ENCODE data around the gene FOXL3. TPM values are rescaled to one million over a fixed set of nuclear protein-coding genes. Genes with fewer than 3 reads are reported as not detected.
"Not testable (repeated sequence)": the region's sequence is repeated elsewhere in the genome, so short reads cannot be mapped to it uniquely, and the experiment has no call there.

The FOXL3 gene
- total RNA-seq (2014; rRNA removed; shearing (Covaris generic)): not detected in 2 replicates

DNA sequence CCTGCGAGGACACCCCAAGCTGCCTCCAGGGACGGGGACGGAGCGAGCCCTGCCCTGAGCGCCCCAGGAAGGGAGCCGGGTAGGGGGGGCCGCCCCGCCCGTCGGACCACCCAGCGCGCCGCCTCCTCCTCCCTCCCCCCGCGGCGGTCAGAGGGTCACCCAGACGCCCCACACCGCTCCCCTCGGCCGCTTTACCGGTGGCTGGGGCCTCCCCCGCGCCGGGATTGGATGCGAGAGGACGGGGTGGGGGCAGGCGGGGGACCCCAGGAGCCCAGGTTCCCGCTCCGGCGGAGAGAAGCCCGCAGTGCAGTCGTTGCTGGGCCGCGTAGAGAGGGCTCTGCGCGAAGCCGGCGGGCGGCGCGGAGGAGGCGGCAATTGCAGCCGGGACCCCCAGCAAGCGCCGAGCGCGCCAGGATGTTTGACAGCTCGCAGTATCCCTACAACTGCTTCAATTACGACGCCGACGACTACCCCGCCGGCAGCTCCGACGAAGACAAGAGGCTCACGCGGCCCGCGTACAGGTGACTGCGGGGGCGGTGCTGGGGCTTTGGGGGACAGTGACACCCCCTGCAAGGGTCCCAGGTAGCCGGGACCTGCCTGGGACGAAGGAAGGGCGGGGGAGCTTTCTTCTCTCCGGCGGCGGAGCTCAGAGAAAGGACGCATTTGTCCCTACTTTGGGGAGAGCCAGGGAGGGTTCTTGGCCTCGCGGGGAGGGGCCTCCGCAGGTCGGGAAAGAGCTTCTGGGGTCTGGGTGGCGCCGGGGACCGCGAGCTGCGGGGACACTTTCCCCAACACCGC, at the start of gene FOXL3:
Gene FOXL3 (plus strand): TSS at position 415 of the 798 bp plus-strand sequence. CDS start 0 bp downstream, at position 415.
- DNase-seq (ENCODE audit: low read depth): no peak

DNA sequence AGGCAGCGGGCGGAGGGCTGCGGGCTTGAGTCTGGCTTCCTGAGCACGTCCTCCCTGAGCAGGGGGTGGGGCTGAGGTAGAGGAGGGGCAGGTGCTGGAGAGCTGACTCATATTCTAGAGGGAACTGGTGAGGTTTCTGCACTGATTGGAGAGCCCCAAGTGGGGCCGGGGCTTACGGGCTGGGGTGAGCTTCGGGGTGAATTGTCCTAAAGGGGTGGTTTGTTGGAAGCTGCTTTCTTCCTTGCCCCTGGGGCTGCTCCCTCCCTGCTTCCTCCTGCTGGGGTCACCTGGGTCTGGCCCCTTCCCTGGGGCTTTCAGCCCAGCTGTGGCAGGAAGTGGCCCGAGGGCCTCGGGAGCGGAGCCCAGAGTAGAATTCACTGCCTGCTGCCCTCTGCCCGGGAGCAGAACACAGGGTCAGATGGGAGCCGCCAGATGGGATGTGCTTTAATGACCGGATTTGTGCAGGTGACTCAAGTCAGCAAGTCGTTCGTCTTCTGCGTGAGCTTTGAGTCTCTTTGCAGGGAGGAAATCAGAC, 49.0 kb upstream of the FOXL3 start:
- no peak for DNase-seq (ENCODE audit: low read depth)

DNA sequence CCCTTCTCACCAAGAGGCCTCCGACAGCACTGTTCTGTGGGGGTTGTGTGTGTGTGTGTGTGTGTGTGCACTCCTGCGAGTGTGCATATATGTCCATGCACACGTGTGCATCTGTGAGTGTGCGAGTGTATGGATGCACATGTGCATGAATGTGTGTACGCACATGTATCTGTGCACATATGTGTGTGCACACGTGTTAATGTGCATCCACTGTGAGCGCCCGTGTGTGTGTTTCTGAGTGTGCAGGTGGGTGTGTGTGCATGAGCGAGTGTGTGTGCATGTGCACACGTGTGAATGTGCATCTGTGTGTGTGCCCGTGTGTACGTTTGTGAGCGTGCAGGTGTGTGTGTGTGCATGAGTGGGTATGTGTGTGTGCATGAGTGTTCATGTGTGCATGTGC, 48.5 kb upstream of the FOXL3 start:
- DNase-seq (ENCODE audit: low read depth): no peak

DNA sequence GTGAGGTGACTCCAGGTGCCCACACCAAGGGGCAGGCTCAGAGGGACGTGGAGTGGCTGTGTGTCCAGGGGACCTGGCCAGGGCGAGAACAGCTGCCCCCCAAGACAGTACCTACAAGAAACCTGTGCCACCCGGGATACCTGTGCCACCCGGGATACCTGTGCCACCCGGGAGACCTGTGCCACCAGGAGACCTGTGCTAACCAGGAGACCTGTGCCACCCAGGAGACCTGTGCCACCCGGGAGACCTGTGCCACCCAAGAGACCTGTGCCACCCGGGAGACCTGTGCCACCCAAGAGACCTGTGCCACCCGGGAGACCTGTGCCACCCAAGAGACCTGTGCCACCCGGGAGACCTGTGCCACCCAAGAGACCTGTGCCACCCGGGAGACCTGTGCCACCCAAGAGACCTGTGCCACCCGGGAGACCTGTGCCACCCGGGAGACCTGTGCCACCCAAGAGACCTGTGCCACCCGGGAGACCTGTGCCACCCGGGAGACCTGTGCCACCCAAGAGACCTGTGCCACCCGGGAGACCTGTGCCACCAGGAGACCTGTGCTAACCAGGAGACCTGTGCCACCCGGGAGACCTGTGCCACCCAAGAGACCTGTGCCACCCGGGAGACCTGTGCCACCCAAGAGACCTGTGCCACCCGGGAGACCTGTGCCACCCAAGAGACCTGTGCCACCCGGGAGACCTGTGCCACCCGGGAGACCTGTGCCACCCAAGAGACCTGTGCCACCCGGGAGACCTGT, 47.0 kb upstream of the FOXL3 start:
- DNase-seq (ENCODE audit: low read depth): not testable (repeated sequence)

DNA sequence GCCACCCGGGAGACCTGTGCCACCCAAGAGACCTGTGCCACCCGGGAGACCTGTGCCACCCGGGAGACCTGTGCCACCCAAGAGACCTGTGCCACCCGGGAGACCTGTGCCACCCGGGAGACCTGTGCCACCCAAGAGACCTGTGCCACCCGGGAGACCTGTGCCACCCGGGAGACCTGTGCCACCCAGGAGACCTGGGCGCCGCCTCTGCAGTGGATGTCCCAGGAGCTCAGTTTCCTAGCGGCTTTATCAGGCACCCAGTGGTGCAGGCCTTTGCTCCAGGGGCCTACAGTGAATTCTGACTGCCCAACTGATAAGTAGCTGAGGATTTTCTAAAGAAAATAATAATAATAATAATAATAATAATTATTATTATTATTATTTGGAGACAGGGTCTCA, 46.4 kb upstream of the FOXL3 start:
- DNase-seq (ENCODE audit: low read depth): not testable (repeated sequence)

DNA sequence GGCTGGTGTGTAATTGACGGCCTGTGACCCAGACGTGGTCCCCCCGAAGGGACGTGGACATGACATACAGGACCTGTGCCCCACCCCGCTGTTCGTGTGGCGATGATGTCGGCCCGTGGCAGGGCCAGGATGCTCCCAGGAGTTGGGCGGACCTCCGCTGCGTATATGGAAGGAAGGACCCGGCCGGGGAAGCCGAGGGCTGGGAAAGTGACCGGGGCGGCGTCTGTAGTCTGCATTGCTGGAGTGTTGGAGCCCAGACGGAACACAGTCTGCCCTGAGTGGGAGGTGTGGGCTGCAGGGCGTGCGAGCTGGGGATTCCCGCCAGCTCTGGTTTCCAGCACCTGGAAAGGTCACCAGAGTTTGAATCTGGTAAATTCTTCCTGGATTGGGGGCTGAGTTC, 45.0 kb upstream of the FOXL3 start:
- no peak for DNase-seq (ENCODE audit: low read depth)

DNA sequence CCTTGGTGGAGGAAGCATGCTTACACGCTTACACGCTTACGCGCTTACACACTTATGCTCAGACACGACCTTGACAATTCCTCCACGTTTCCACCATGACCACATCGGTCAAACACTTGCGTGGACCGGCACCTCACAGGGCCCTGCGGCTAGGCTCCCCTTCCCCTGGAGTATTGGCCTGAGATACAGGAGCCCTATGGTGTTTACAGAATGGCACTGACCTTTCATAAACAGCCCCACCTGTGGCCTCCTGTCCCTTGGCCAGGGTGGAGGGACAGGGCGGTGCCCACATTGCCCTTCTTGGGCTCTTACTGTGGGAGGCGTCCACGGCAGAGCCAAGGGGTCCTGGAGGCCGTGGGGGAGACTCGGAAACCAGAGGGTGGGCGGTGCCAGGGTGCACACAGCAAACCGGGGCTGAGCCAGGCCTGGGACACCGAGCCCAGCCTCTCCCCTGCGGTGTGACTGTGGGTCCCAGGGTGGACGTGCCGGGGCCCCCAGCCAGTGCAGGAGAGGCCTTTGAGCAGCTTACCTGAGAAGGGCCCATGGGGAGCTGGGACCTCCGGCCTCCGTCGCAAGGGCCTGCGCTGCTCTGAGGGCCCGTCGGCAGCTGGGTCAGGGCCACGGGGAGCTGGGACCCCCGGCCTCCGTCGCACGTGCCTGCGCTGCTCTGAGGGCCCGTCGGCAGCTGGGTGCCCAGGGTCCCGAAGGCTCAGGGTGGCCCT, 44.2 kb upstream of the FOXL3 start:
- no peak for DNase-seq (ENCODE audit: low read depth)

DNA sequence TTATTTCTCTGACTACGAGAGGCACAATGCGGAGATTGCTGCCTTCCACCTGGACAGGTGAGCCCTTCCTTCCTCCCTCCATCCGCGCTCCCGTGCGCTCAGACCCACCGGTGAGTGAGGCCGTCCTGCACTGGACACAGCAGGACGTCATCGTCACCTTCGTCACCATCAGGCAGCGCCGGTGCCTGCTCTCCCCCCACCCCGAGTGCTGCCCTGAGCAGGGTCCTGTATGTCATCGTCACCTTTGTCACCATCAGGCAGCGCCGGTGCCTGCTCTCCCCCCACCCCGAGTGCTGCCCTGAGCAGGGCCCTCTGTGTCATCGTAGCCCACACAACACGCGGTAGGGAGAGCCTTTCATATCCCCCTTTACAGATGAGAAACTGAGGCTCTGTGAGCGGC, 43.5 kb upstream of the FOXL3 start:
- no peak for DNase-seq (ENCODE audit: low read depth)

DNA sequence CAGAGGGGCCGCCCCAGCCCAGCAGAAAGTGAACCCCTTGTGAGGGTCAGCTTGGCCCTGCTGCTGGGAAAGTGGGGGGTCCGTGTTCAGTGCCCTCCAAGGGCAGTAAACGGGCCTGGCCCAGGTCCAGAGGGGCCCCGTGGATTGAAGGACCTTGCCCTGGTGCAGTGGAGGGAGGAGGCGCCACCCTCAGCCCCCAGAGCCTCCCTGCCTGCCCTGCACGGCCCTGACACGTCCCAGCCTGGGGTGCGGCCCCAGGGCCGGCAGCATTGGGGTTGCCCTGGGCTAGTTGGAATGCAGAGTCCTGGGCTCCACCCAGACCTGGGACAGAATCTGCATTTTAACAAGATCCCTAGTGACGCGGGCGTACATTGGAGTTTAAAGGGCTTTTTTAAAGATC, 42.8 kb upstream of the FOXL3 start:
- DNase-seq (ENCODE audit: low read depth): no peak

DNA sequence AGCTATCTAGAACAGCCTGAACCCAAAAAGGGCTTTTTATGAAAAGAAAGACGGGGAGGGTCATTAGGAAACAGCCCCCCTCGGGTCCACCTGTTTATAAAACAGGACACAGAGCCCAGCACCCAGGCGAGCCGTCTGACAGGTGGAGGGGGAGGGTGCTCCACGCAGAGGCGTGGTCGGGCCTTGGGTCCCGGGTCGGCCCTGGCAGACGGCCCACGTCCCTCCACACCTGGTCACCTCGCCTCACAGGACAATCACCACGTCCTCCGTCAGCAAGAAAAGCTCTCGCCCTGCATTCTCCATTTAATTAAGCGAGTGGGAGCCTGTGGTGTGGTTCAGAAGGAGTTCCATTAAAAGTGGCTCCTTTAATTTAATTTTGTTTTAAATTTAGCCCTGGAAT, 42.3 kb upstream of the FOXL3 start:
- no peak for DNase-seq (ENCODE audit: low read depth)

DNA sequence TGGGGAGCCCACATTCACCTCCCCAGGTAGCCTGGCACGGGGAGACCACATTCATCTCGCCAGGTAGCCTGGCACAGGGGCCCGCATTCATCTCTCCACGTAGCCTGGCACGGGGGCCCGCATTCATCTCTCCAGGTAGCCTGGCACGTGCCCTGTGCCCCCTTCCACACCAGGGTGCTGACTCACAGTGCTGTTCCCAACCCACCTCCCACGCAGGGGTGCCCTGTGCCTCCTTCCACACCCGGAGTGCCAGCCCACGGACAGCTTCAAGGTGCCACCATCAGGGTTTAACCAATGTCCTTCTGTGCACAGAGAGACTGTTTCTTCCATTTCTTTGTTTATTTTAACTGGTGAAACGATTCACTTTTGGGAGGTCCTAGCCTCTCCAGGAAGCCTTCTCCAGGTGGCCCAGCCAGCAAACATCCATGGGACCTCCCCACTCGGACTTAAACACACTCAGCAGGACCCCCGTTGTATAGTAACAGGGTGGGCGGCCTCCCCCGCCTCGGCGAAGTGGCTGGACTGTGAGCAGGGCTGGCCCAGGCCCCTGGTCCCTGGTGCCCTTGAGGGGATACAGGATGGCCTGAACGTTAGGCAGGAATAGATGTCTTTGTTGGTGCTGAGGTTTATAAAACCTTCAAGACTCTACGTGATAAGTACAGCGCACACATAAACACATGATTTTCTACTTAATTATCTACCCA, 41.1 kb upstream of the FOXL3 start:
- DNase-seq (ENCODE audit: low read depth): no peak

DNA sequence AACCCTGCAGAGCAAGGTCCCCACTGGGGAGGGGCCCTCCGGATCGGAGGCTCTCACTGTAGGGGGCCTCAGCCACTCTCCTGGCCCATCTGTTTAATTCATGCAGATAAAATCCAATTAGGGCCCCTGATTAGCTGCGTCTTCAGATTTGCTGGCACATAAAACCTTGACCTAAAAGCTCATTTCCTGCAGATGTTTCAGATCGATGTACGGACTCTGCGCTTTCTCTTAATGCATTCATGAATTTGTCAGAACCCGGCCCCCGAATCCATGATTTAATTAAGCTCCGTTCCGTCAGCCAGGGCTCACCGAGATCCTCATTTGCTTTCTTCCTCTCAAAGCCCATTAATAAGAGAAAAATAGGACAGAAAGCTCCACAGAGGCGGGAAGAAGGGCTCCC, 40.0 kb upstream of the FOXL3 start:
- DNase-seq (ENCODE audit: low read depth): no peak

DNA sequence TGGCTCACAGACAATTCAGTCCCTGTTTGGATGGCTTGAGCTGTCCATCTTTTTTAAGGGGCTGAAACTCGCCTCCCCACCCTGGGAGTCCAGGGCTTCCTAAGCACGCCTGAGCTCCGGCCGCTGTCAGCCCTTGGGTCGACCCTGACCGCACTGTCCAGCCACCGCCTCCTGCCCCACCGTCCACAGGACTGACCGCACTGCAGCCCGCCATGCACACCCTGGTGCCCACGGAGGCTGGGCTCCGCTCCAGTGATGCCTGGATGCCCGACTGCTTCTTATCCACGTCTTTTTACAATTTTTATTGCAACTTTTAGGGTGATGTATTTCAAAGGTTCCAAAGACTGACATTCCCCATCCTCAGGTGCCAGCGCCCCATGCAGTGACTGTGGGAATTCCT, 39.4 kb upstream of the FOXL3 start:
- no peak for DNase-seq (ENCODE audit: low read depth)

DNA sequence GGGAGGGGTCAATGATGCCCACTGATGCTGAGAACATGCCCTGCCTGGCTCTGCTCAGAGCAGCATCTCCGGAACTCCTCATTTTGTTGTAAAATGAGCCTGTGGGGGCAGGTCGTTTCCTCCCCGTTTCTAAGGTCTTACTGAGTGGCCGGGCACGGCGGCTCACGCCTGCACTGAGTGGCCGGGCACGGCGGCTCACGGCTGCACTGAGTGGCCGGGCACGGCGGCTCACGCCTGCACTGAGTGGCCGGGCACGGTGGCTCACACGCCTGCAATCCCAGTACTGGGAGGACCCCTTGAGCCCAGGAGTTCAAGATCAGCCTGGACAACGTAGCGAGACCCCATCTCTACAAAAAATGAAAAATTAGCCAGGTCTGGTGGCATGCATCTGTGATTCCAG, 39.0 kb upstream of the FOXL3 start:
- DNase-seq (ENCODE audit: low read depth): no peak

DNA sequence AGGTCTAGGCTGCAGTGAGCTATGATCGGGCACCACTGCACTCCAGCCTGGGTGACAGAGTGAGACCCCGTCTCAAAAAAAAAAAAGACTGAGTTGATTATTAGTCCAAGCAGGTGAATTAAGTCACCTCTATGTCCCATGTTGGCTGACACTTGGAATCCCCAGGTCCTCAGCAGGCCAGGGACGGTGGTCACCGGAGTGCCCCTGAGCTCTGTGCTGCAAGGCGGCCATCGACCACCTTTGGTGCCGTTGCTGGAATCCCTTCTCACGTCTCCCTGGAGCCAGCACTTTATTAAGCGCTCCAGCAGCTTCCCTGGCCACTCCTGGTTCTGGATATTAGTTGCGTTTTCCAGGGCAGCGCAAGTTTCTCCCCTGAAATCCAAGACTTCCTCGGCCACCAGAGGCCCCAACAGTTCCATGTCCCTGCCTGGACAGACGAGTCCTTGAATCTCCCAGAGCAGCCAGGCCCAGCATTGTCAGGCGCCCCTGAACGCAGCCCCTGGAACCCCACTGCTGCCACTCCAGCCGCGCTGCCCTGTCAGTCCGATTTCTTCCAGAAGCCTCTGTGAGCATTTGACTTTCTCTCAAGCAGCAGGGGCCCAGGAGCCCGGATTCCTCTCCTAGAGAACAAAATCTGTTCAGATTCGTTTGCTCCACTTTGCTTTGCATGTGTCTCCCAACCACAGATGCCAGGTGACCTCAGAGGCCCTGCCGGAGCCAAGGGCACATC, 38.4 kb upstream of the FOXL3 start:
- no peak for DNase-seq (ENCODE audit: low read depth)

DNA sequence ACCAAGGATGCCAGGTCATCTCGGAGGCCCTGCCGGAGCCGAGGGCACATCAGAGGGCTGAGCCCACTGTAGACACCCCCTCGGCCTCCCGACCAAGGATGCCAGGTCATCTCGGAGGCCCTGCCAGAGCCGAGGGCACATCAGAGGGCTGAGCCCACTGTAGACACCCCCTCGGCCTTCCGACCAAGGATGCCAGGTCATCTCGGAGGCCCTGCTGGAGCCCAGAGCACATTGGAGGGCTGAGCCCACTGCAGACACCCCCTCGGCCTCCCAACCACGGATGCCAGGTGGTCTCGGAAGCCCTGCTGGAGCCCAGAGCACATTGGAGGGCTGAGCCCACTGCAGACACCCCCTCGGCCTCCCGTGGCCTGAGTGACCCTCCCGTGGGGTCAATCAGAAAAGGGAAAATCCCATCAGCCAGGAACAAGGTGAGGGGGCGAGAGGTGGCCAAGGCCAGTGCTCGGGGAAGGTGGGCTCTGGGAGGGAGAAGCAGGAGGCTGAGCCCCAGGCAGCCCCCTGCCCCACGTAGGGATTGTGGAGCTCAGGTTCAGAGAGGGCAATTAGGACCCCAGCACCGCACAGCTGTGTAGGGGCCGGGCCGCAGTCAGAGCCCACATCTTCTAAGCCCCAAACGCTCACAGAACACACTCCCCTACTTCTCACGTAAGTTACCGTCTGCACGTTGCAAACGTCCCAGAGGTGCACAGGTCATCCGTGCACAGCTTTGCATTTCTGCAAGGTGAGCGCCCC, 37.6 kb upstream of the FOXL3 start:
- DNase-seq (ENCODE audit: low read depth): no peak

DNA sequence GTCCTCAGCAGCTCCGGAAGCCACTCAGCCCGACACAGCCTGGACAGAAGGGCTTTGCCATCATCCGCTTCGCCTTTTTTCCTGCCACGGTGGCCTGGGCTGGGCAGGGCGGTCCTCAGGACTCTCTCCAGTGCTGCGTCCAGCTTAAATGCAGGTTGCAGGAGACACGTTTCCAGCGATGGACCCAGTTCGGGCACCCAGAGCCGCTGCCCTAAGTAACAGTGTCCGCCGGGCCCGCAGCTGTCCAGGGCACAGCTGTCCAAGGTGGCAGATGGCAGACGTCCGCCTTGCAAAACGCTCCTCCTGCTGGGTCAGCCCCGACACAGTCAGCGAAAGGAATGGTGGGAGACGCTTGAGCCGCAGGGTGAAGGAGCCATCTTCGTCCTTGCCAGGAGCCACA, 37.0 kb upstream of the FOXL3 start:
- no peak for DNase-seq (ENCODE audit: low read depth)

DNA sequence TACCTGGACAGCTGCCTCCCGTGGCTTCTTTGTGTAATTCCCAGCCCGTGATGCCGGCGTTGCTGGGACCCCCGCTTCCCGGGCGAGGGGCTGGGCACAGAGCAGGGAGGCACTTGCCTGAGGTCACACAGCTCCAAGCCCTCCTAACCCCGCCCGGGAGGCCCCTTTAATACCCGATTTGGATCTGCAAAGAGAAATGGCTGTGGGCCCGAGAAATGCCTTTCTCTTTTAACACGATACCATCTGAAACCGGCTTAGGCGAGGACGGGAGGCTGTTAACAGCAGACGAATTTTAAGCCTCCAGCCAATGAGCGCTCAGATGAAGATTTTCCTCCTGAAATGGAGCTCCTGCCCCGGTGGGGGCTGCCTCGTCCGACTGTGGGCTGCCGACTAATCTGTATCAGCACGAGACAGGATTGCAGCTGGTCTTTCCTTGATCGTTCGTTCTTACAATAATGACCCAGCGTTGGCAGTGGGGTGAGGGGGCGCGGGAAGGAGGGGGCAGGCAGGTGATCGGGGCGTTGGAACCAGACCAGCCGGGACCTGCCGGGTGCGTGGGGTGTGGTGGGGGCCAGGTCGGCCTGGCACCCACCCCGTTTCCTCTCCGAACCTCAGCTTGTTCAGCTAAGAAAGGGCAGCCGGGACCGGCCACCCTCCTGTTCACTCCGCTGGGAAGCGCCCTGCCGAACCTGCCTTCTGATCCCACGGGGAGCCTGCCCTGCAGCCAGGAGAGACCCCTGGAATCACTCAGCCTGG, 36.2 kb upstream of the FOXL3 start:
- DNase-seq (ENCODE audit: low read depth): no peak

DNA sequence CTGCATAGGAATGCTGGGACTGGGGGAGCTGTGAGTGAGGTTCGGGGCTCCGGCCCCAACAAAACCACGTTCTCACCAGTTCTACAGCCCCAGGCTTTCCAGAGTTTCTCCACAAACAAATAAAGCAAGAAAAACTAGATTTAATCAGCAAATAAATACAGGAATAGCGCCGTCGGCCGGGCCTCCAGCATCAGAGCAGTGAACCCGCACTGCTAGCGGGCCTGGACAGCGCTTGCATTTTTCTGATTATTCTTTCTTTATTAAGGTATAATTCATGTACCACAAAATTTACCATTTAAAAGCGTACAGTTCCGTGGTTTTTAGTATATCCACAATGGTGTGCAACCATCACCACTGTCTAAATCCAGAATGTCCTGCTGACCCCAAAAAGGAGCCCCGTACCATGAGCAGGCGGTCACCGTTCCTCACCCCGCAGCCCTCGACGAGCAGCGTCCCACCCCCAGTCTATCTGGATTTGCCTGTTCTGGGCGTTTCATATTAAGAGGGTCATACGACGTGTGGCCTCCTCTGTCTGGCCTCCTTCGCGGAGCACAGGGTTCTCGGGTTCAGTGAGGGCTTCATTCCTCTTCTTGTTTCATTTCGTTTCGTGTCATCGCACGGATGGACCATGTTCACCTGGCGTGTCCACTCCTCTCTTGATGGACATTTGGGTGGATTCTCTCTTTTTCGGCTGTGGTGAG, 35.5 kb upstream of the FOXL3 start:
- no peak for DNase-seq (ENCODE audit: low read depth)
